ENCODE measurements around the gene MSI2. TPM values are rescaled to one million over a fixed set of nuclear protein-coding genes. Genes with fewer than 3 reads are reported as not detected.

Gene MSI2
- total and polyA plus RNA-seq, 9 of the 15 experiments (the other 6 are each of a cell fraction or from before 2014, with no cell fraction given), result 4.6 to 61.8 (median 42.4) TPM

DNA sequence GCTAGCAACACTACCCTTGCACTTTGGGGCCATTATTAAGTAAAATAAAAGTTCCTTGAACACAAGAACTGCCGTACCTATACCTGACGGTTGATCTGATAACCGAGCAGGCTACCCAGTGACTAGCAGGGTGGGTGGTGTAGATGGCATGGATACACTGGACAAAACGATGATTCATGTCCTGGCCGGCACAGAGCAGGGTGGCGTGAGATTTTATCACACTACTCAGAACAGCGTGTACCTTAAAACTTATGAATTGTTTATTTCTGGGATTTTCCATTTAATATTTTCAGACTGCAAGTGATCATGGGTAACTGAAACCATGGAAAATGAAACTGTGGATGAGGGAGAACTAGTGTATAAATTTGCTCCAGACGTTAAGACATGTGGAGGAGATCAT is 41.0 kb upstream of the MSI2 start (continued):
- TF ChIP-seq PATZ1 (CRISPR knock-in tag; IDR thresholded peaks at IDR 0.05; ENCODE audit: borderline replicate concordance), result no peak
- TF ChIP-seq STAG1 (CRISPR knock-in tag; IDR thresholded peaks at IDR 0.05; ENCODE audit: borderline replicate concordance), result no peak
- no peak for TF ChIP-seq POLR2B (IDR thresholded peaks at IDR 0.05; ENCODE audit: low read depth, partially characterized antibody)
- no peak for TF ChIP-seq RBM14 (IDR thresholded peaks at IDR 0.05; ENCODE audit: borderline replicate concordance, insufficient read depth, low read depth, low read length)
- no peak for TF ChIP-seq HIVEP1 (CRISPR knock-in tag; IDR thresholded peaks at IDR 0.05)
- no peak for TF ChIP-seq ZNF217 (CRISPR knock-in tag; IDR thresholded peaks at IDR 0.05)
- no peak for TF ChIP-seq PML (IDR thresholded peaks at IDR 0.05; ENCODE audit: low read length)
- TF ChIP-seq PHF20 (IDR thresholded peaks at IDR 0.05; ENCODE audit: partially characterized antibody), result no peak
- TF ChIP-seq, protein P1, sequence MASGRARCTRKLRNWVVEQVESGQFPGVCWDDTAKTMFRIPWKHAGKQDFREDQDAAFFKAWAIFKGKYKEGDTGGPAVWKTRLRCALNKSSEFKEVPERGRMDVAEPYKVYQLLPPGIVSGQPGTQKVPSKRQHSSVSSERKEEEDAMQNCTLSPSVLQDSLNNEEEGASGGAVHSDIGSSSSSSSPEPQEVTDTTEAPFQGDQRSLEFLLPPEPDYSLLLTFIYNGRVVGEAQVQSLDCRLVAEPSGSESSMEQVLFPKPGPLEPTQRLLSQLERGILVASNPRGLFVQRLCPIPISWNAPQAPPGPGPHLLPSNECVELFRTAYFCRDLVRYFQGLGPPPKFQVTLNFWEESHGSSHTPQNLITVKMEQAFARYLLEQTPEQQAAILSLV (tag; IDR thresholded peaks at IDR 0.05), result no peak
- no peak for TF ChIP-seq MEF2A (IDR thresholded peaks at IDR 0.05; ENCODE audit: control insufficient read depth, low read depth, low read length)
- TF ChIP-seq KAT2B (IDR thresholded peaks at IDR 0.05; ENCODE audit: low read depth, low read length), result no peak
- TF ChIP-seq SAFB (IDR thresholded peaks at IDR 0.05; ENCODE audit: borderline replicate concordance, low read depth, low read length), result no peak
- no peak for TF ChIP-seq BDP1 (IDR thresholded peaks at IDR 0.05; ENCODE audit: insufficient read depth, insufficient read length)
- no peak for TF ChIP-seq PCBP2 (IDR thresholded peaks at IDR 0.05; ENCODE audit: low read depth, low read length, poor library complexity, severe bottlenecking)
- TF ChIP-seq MCM3 (IDR thresholded peaks at IDR 0.05), result no peak
- peak; percentile 71; the same call in 1 of the 2 replicates for TF ChIP-seq DPF2 (IDR thresholded peaks at IDR 0.05)
- peak; percentile 75 for TF ChIP-seq FOSL1 (tag; conservative IDR thresholded peaks at IDR 0.05)
- TF ChIP-seq NFE2 (IDR thresholded peaks at IDR 0.05; ENCODE audit: low read depth), result peak; percentile 52
- TF ChIP-seq ZNF143 (CRISPR knock-in tag; IDR thresholded peaks at IDR 0.05), result no peak
- no peak for TF ChIP-seq CHD1 (IDR thresholded peaks at IDR 0.05; ENCODE audit: low read length)
- TF ChIP-seq NCOA4 (IDR thresholded peaks at IDR 0.05; ENCODE audit: partially characterized antibody), result no peak
- TF ChIP-seq, protein P2, sequence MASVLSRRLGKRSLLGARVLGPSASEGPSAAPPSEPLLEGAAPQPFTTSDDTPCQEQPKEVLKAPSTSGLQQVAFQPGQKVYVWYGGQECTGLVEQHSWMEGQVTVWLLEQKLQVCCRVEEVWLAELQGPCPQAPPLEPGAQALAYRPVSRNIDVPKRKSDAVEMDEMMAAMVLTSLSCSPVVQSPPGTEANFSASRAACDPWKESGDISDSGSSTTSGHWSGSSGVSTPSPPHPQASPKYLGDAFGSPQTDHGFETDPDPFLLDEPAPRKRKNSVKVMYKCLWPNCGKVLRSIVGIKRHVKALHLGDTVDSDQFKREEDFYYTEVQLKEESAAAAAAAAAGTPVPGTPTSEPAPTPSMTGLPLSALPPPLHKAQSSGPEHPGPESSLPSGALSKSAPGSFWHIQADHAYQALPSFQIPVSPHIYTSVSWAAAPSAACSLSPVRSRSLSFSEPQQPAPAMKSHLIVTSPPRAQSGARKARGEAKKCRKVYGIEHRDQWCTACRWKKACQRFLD (CRISPR knock-in tag; IDR thresholded peaks at IDR 0.05), result no peak
- TF ChIP-seq SIRT6 (IDR thresholded peaks at IDR 0.05; ENCODE audit: low read depth, low read length), result no peak
- TF ChIP-seq CEBPG (CRISPR knock-in tag; IDR thresholded peaks at IDR 0.05), result no peak
- no peak for TF ChIP-seq CEBPG (tag; conservative IDR thresholded peaks at IDR 0.05 in 1 of 2, IDR thresholded peaks at IDR 0.05 in 1 of 2)
- no peak for TF ChIP-seq ZNF165 (CRISPR knock-in tag; IDR thresholded peaks at IDR 0.05; ENCODE audit: borderline replicate concordance)
- TF ChIP-seq RBM17 (IDR thresholded peaks at IDR 0.05; ENCODE audit: borderline replicate concordance, low read depth, low read length), result no peak
- TF ChIP-seq POLR2AphosphoS2 (IDR thresholded peaks at IDR 0.05; ENCODE audit: low read length), result no peak
- TF ChIP-seq PHB (CRISPR knock-in tag; IDR thresholded peaks at IDR 0.05), result no peak

Measured in K562 (cell line).